HL-60 (cell line): ENCODE results near the gene KRT20.

ENCODE experiments used
- POLR2AphosphoS5 ChIP-seq: IDR thresholded peaks from 2 replicates; pipeline ENCODE4 v1.6.1; 2012; ENCODE audit warnings: low read depth
- TF ChIP-seq, protein P1 (sequence below): IDR thresholded peaks from one replicate; pipeline ENCODE4 v1.5.1; 2011; ENCODE audit warnings: low read length, control low read depth, inconsistent platforms; ENCODE audit not compliant: insufficient read depth

DNA sequence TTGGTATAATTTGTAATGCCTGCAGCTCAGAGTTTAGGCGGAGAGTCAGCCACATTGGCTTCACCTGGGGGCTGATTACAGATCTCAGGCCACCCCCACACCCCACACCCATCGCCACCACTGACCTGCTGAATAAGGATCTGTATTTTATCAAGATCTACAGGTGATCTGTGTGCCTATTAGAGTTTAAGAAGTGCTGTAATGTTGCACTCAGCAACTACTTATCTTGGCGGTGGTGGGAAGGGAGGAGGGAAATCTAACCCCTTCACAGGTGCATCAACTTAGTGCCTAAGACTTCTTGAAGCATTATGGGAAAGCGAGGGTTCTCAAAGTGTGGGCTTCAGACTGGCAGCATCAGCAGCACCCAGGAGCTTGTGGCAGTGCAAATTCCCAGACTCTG, 17.5 kb upstream of the KRT20 start:
- TF ChIP-seq, protein P1, sequence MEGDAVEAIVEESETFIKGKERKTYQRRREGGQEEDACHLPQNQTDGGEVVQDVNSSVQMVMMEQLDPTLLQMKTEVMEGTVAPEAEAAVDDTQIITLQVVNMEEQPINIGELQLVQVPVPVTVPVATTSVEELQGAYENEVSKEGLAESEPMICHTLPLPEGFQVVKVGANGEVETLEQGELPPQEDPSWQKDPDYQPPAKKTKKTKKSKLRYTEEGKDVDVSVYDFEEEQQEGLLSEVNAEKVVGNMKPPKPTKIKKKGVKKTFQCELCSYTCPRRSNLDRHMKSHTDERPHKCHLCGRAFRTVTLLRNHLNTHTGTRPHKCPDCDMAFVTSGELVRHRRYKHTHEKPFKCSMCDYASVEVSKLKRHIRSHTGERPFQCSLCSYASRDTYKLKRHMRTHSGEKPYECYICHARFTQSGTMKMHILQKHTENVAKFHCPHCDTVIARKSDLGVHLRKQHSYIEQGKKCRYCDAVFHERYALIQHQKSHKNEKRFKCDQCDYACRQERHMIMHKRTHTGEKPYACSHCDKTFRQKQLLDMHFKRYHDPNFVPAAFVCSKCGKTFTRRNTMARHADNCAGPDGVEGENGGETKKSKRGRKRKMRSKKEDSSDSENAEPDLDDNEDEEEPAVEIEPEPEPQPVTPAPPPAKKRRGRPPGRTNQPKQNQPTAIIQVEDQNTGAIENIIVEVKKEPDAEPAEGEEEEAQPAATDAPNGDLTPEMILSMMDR: no peak
- no peak for TF ChIP-seq POLR2AphosphoS5
